ENCODE data around the gene C12orf50.

DNA sequence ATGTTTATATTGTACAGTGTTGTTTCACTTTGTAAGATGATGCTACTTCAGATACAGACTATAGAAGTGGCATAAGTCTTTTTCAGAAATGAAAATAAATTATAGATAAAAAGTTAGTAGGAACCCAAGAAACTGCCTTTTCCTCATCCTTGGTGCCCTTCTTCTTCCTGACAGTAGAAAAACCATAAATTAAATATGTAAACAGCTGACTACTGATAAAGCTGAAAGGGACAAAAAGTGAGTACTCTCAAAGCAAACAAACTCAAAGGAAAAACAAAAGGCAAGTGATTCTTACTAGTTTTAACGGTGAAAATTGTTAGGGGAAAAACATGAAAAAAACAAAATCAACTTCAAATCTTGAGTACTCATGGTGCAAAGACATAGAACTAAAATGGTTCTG, 8.6 kb upstream of the C12orf50 start:
- TF ChIP-seq CTCF (IDR thresholded peaks at IDR 0.05) (no peak), POLR2A (IDR thresholded peaks at IDR 0.05) (no peak)

Measured in lower leg skin (tissue), 3 donors.